ENCODE measurements around the gene SMC5.
"Not testable (repeated sequence)": the region's sequence is repeated elsewhere in the genome, so short reads cannot be mapped to it uniquely, and the experiment has no call there.

The SMC5 gene

GRCh38 chr9:70374962-70375618 is 116.3 kb downstream of the SMC5 start:
- DNase-seq, result no peak

- no peak for DNase-seq
Observed at GRCh38 chr9:70382046-70382708, 123.4 kb downstream of the SMC5 start.

- DNase-seq, result no peak
Observed at GRCh38 chr9:70382709-70383605, 124.2 kb downstream of the SMC5 start.

- DNase-seq, result no peak
Observed at GRCh38 chr9:70385426-70385825, 126.6 kb downstream of the SMC5 start.

GRCh38 chr9:70387663-70388062 is 128.9 kb downstream of the SMC5 start:
- DNase-seq, result no peak

- no peak for DNase-seq
Observed at GRCh38 chr9:70389188-70389587, 130.4 kb downstream of the SMC5 start.

- no peak for DNase-seq
Observed at GRCh38 chr9:70389621-70390266, 131.0 kb downstream of the SMC5 start.

- no peak for DNase-seq
Observed at GRCh38 chr9:70390933-70391341, 132.2 kb downstream of the SMC5 start.

GRCh38 chr9:70392189-70392588 is 133.4 kb downstream of the SMC5 start:
- DNase-seq, result no peak

GRCh38 chr9:70392850-70393249 is 134.1 kb downstream of the SMC5 start:
- no peak for DNase-seq

- no peak for DNase-seq
Observed at GRCh38 chr9:70395652-70396051, 136.9 kb downstream of the SMC5 start.

- no peak for DNase-seq
Observed at GRCh38 chr9:70398145-70398556, 139.4 kb downstream of the SMC5 start.

- DNase-seq, result no peak
Observed at GRCh38 chr9:70399141-70399540, 140.4 kb downstream of the SMC5 start.

- DNase-seq, result no peak
Observed at GRCh38 chr9:70400107-70400892, 141.5 kb downstream of the SMC5 start.

- not testable (repeated sequence) for DNase-seq
Observed at GRCh38 chr9:70401241-70401640, 142.5 kb downstream of the SMC5 start.

- DNase-seq, result no peak
Observed at GRCh38 chr9:70402213-70402612, 143.4 kb downstream of the SMC5 start.

GRCh38 chr9:70403166-70403565 is 144.4 kb downstream of the SMC5 start:
- DNase-seq, result no peak

GRCh38 chr9:70403618-70404025 is 144.8 kb downstream of the SMC5 start:
- no peak for DNase-seq

- no peak for DNase-seq
Observed at GRCh38 chr9:70404261-70404660, 145.5 kb downstream of the SMC5 start.
